ENCODE measurements around the gene LRP1B. TPM values are rescaled to one million over a fixed set of nuclear protein-coding genes. Genes with fewer than 3 reads are reported as not detected.

The LRP1B gene
- total RNA-seq, 1 donor from 2014 or later: not detected

DNA sequence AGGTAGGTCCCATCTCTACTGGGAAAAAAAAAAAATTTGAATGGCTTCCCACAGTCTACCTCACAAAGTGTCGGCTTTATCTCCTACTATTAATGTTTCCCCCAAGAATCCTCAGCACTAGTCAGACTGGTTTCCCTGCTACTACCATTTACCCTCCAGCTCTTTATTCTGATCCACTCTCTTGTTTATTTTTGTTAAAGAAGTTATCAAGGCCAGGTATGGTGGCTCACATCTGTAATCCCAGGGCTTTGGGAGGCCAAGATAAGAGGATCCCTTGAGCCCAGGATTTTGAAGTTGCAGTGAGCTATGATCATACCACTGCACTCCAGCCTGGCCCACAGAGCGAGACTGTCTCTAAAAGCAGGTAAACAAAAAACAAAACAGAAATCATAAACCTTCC lies 1275.3 kb downstream of the LRP1B start:
- TF ChIP-seq, protein P1, sequence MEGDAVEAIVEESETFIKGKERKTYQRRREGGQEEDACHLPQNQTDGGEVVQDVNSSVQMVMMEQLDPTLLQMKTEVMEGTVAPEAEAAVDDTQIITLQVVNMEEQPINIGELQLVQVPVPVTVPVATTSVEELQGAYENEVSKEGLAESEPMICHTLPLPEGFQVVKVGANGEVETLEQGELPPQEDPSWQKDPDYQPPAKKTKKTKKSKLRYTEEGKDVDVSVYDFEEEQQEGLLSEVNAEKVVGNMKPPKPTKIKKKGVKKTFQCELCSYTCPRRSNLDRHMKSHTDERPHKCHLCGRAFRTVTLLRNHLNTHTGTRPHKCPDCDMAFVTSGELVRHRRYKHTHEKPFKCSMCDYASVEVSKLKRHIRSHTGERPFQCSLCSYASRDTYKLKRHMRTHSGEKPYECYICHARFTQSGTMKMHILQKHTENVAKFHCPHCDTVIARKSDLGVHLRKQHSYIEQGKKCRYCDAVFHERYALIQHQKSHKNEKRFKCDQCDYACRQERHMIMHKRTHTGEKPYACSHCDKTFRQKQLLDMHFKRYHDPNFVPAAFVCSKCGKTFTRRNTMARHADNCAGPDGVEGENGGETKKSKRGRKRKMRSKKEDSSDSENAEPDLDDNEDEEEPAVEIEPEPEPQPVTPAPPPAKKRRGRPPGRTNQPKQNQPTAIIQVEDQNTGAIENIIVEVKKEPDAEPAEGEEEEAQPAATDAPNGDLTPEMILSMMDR (IDR thresholded peaks at IDR 0.05): no peak
- Mint-ChIP-seq H3K9me3 (peaks cover 4% of the 10 kb centered on the region), H3K4me3 (no peak overlapping the region), H3K36me3 (ENCODE audit: low read depth) (no peaks in the 10 kb centered on the region), H3K27me3 (no peaks in the 10 kb centered on the region), H3K4me1 (no peaks in the 10 kb centered on the region), H3K27ac (no peak overlapping the region)
- intact Hi-C loops (cut with micrococcal nuclease): no loop called here
- ChIA-PET CTCF (no interaction called here), POLR2A (no interaction called here)
- no peak for DNase-seq
- ATAC-seq (ENCODE audit: low read depth): no peak

- intact Hi-C loops (cut with micrococcal nuclease): no loop called here
- Mint-ChIP-seq H3K4me1 (no peaks in the 10 kb centered on the region), H3K36me3 (ENCODE audit: low read depth) (no peaks in the 10 kb centered on the region)
Measured at GRCh38 chr2:140851258-140851981, 1279.4 kb downstream of the LRP1B start.

GRCh38 chr2:140843186-140843585 lies 1287.6 kb downstream of the LRP1B start:
- POLR2A ChIA-PET: no interaction called here

More at GRCh38 chr2:140851258-140851981, 1279.4 kb downstream of the LRP1B start:
- Mint-ChIP-seq H3K27me3 (no peaks in the 10 kb centered on the region), H3K9me3 (peaks cover 2% of the 10 kb centered on the region), H3K4me3 (no peak overlapping the region), H3K27ac (no peak overlapping the region)
- POLR2A ChIA-PET: no interaction called here
- CTCF ChIA-PET: no interaction called here
- ATAC-seq (ENCODE audit: low read depth): no peak
- TF ChIP-seq, protein P1 (IDR thresholded peaks at IDR 0.05): no peak
- no peak for DNase-seq

GRCh38 chr2:140842110-140842509 lies 1288.7 kb downstream of the LRP1B start:
- no peak overlapping the region for H3K4me3 Mint-ChIP-seq

More at GRCh38 chr2:140843186-140843585, 1287.6 kb downstream of the LRP1B start:
- ATAC-seq (ENCODE audit: low read depth) (no peak), DNase-seq (no peak)
- intact Hi-C loops (cut with micrococcal nuclease): no loop called here
- no peaks in the 10 kb centered on the region for H3K4me1 Mint-ChIP-seq
- H3K4me3 Mint-ChIP-seq: no peak overlapping the region
- CTCF ChIA-PET: no interaction called here
- TF ChIP-seq, protein P1 (IDR thresholded peaks at IDR 0.05): no peak
- no peaks in the 10 kb centered on the region for H3K27me3 Mint-ChIP-seq
- no peaks in the 10 kb centered on the region for H3K36me3 Mint-ChIP-seq (ENCODE audit: low read depth)
- H3K9me3 Mint-ChIP-seq: no peaks in the 10 kb centered on the region
- H3K27ac Mint-ChIP-seq: no peak overlapping the region

GRCh38 chr2:140841141-140841540 lies 1289.7 kb downstream of the LRP1B start:
- TF ChIP-seq, protein P1 (IDR thresholded peaks at IDR 0.05): no peak
- no peaks in the 10 kb centered on the region for H3K9me3 Mint-ChIP-seq
- no peaks in the 10 kb centered on the region for H3K4me1 Mint-ChIP-seq
- DNase-seq (no peak), ATAC-seq (ENCODE audit: low read depth) (no peak)
- ChIA-PET CTCF (no interaction called here), POLR2A (no interaction called here)
- no peaks in the 10 kb centered on the region for H3K36me3 Mint-ChIP-seq (ENCODE audit: low read depth)
- intact Hi-C loops (cut with micrococcal nuclease): no loop called here
- no peak overlapping the region for H3K27ac Mint-ChIP-seq
- H3K27me3 Mint-ChIP-seq: no peaks in the 10 kb centered on the region
- H3K4me3 Mint-ChIP-seq: no peak overlapping the region

More at GRCh38 chr2:140842110-140842509, 1288.7 kb downstream of the LRP1B start:
- ATAC-seq (ENCODE audit: low read depth) (no peak), DNase-seq (no peak)
- ChIA-PET CTCF (no interaction called here), POLR2A (no interaction called here)
- TF ChIP-seq, protein P1 (IDR thresholded peaks at IDR 0.05): no peak
- Mint-ChIP-seq H3K9me3 (no peaks in the 10 kb centered on the region), H3K4me1 (no peaks in the 10 kb centered on the region), H3K36me3 (ENCODE audit: low read depth) (no peaks in the 10 kb centered on the region), H3K27ac (no peak overlapping the region), H3K27me3 (no peaks in the 10 kb centered on the region)
- intact Hi-C loops (cut with micrococcal nuclease): no loop called here

Measured in activated B cell treated with CpG ODN at 0.5 μM for 24 hours (primary cell).